Peyer's patch (tissue), 4 donors: ENCODE measurements around the gene BCL2L14. TPM values are rescaled to one million over a fixed set of nuclear protein-coding genes. Genes with fewer than 3 reads are reported as not detected.

ENCODE experiments used
- DNase-seq, 3 donors: peaks; one replicate each; pipeline ENCODE4 v3.0.0-alpha.2; 2017 to 2019
- H3K27ac ChIP-seq, 4 donors: fragments of 200-600 bp; sonication (generic); one replicate each; pipeline ENCODE4 v1.5.1; 2016 to 2019
- H3K27me3 ChIP-seq, 2 donors: fragments of 200-600 bp; sonication (generic); one replicate each; pipeline ENCODE4 v1.5.1; 2019
- H3K36me3 ChIP-seq, 3 donors: fragments of 200-600 bp; sonication (generic); one replicate each; pipeline ENCODE4 v1.5.1; 2016 to 2019
- H3K4me1 ChIP-seq, 4 donors: fragments of 200-600 bp; sonication (generic); one replicate each; pipeline ENCODE4 v1.5.1; 2016 to 2019
- H3K4me3 ChIP-seq, 4 donors: fragments of 200-600 bp; sonication (generic); 1 replicate in 3 of 4; 2 replicates in 1 of 4; pipeline ENCODE4 v1.5.1; 2016 to 2019; ENCODE audit warnings: mild to moderate bottlenecking in 1 of 4
- H3K9me3 ChIP-seq, 4 donors: fragments of 200-600 bp; sonication (generic); one replicate each; pipeline ENCODE4 v1.5.1; 2016 to 2019; ENCODE audit warnings: mild to moderate bottlenecking in 1 of 4
- POLR2A ChIP-seq, 2 donors: fragments of 450-650 bp; IDR thresholded peaks; one replicate each; pipeline ENCODE4 v1.5.1; 2017; ENCODE audit warnings: antibody characterized with exemption in 2 of 2, mild to moderate bottlenecking in 2 of 2, moderate library complexity in 2 of 2
- total RNA-seq, 4 donors: library from RNA; depleted of rRNA; stranded (reverse); fragments of >200 nt; gene quantifications; one replicate each; pipeline ENCODE4 v1.1.0, GENCODE V29; 2016
- TF ChIP-seq, protein P1 (sequence below), 6 experiments: fragments of 450-650 bp in 4 of 6; fragments of 200-600 bp in 2 of 6; sonication (generic) in 1 of 6; IDR thresholded peaks; one replicate each; pipeline ENCODE4 v1.5.1; 2017 to 2019; ENCODE audit warnings: antibody characterized with exemption in 6 of 6, mild to moderate bottlenecking in 3 of 6, moderate library complexity in 1 of 6

BCL2L14 gene
- total RNA-seq, 4 donors from 2014 or later = 69.3 to 101 (median 87.7) TPM

DNA sequence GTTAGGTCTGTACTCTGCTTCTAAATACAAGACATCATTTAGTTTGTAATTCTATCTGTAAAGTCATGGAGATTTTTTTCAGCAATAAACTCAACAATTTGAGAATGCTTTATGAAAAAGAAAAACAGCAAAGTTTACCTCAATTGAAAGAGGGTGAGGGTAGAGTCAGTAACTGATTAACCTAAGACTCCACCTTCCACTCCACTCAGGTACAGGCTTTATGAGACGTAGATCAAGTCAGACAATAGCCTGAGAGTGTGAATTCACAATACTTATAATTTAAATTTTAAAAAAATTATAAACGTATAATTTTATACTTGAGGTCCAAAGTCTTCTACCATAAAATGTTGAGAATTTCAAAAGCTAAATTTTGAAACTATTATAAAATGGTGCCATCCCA lies 45.9 kb downstream of the BCL2L14 start:
- Histone ChIP-seq H3K27me3 (no peaks in the 10 kb centered on the region), H3K27ac (no peak overlapping the region), H3K4me1 (no peaks in the 10 kb centered on the region), H3K9me3 (no peaks in the 10 kb centered on the region), H3K36me3 (peaks cover 0 to 21% (median 0%) of the 10 kb centered on the region in 3 donors), H3K4me3 (no peak overlapping the region)
- DNase-seq = no peak
- TF ChIP-seq, protein P1, sequence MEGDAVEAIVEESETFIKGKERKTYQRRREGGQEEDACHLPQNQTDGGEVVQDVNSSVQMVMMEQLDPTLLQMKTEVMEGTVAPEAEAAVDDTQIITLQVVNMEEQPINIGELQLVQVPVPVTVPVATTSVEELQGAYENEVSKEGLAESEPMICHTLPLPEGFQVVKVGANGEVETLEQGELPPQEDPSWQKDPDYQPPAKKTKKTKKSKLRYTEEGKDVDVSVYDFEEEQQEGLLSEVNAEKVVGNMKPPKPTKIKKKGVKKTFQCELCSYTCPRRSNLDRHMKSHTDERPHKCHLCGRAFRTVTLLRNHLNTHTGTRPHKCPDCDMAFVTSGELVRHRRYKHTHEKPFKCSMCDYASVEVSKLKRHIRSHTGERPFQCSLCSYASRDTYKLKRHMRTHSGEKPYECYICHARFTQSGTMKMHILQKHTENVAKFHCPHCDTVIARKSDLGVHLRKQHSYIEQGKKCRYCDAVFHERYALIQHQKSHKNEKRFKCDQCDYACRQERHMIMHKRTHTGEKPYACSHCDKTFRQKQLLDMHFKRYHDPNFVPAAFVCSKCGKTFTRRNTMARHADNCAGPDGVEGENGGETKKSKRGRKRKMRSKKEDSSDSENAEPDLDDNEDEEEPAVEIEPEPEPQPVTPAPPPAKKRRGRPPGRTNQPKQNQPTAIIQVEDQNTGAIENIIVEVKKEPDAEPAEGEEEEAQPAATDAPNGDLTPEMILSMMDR (IDR thresholded peaks at IDR 0.05) = no peak
- no peak for TF ChIP-seq POLR2A (IDR thresholded peaks at IDR 0.05)

- TF ChIP-seq POLR2A (IDR thresholded peaks at IDR 0.05) = no peak
- TF ChIP-seq, protein P1 (IDR thresholded peaks at IDR 0.05) = no peak
- Histone ChIP-seq H3K36me3 (peaks cover 0 to 49% (median 0%) of the 10 kb centered on the region in 3 donors), H3K4me3 (no peak overlapping the region), H3K4me1 (no peaks in the 10 kb centered on the region), H3K9me3 (no peaks in the 10 kb centered on the region), H3K27me3 (no peaks in the 10 kb centered on the region), H3K27ac (no peak overlapping the region)
- no peak for DNase-seq
Observed at GRCh38 chr12:12121061-12121460, 50.3 kb downstream of the BCL2L14 start.

- no peak overlapping the region for H3K27ac ChIP-seq
- TF ChIP-seq POLR2A (IDR thresholded peaks at IDR 0.05) = no peak
- TF ChIP-seq, protein P1 (IDR thresholded peaks at IDR 0.05) = no peak
- peaks cover 0 to 57% (median 0%) of the 10 kb centered on the region in 3 donors for H3K36me3 ChIP-seq
Observed at GRCh38 chr12:12123036-12123604, 52.4 kb downstream of the BCL2L14 start.

GRCh38 chr12:12126551-12126950 lies 55.8 kb downstream of the BCL2L14 start:
- DNase-seq = no peak
- Histone ChIP-seq H3K36me3 (peaks cover 0 to 42% (median 0%) of the 10 kb centered on the region in 3 donors), H3K4me1 (no peaks in the 10 kb centered on the region), H3K9me3 (no peaks in the 10 kb centered on the region), H3K27ac (no peak overlapping the region), H3K4me3 (no peak overlapping the region), H3K27me3 (no peaks in the 10 kb centered on the region)
- TF ChIP-seq POLR2A (IDR thresholded peaks at IDR 0.05) = no peak
- TF ChIP-seq, protein P1 (IDR thresholded peaks at IDR 0.05) = no peak

More at GRCh38 chr12:12123036-12123604, 52.4 kb downstream of the BCL2L14 start:
- Histone ChIP-seq H3K9me3 (no peaks in the 10 kb centered on the region), H3K27me3 (no peaks in the 10 kb centered on the region), H3K4me3 (no peak overlapping the region), H3K4me1 (no peaks in the 10 kb centered on the region)
- DNase-seq = no peak

GRCh38 chr12:12127304-12127703 lies 56.6 kb downstream of the BCL2L14 start:
- Histone ChIP-seq H3K27ac (no peak overlapping the region), H3K36me3 (peaks cover 0 to 42% (median 0%) of the 10 kb centered on the region in 3 donors), H3K4me3 (no peak overlapping the region), H3K27me3 (no peaks in the 10 kb centered on the region), H3K4me1 (no peaks in the 10 kb centered on the region), H3K9me3 (no peaks in the 10 kb centered on the region)
- no peak for DNase-seq
- no peak for TF ChIP-seq POLR2A (IDR thresholded peaks at IDR 0.05)
- TF ChIP-seq, protein P1 (IDR thresholded peaks at IDR 0.05) = no peak
